Measurements from ENCODE around the gene NUDT1.

GRCh38 chr7:2244404-2244995 is 2.5 kb downstream of the NUDT1 start:
- TF ChIP-seq CTCF (IDR thresholded peaks at IDR 0.05; ENCODE audit: insufficient read depth, low read length, poor library complexity, severe bottlenecking) (no peak), EZH2phosphoT487 (conservative IDR thresholded peaks at IDR 0.05; ENCODE audit: low read length) (no peak)

Data from SU-DHL-6 (cell line).